Measurements from ENCODE around the gene MAPK9. TPM values are rescaled to one million over a fixed set of nuclear protein-coding genes. Genes with fewer than 3 reads are reported as not detected.

Gene MAPK9
- total and polyA plus RNA-seq, 9 donors = 12.8 to 35.9 (median 28.8) TPM

GRCh38 chr5:180238631-180239030 is 53.3 kb downstream of the MAPK9 start:
- Histone ChIP-seq H3K4me1 (ENCODE audit: insufficient read depth) (no peaks in the 10 kb centered on the region), H3K27me3 (no peaks in the 10 kb centered on the region), H3K9me3 (no peaks in the 10 kb centered on the region), H3K36me3 (no peaks in the 10 kb centered on the region), H3K4me3 (no peak overlapping the region), H3K27ac (no peak overlapping the region)
- no peak for TF ChIP-seq EP300 (IDR thresholded peaks at IDR 0.05)
- TF ChIP-seq POLR2A (IDR thresholded peaks at IDR 0.05) = no peak
- no peak for TF ChIP-seq CTCF (IDR thresholded peaks at IDR 0.05)
- 98 to 100% (median 100%) methylated on average over 2 of the region's 2 CpGs for WGBS, 3 donors
- intact Hi-C loops (cut with DNase I) = no loop called here
- DNase-seq = no peak

- DNase-seq = no peak
- H3K4me3 ChIP-seq = no peak overlapping the region
- TF ChIP-seq POLR2A (IDR thresholded peaks at IDR 0.05) (no peak), CTCF (IDR thresholded peaks at IDR 0.05) (no peak), EP300 (IDR thresholded peaks at IDR 0.05) (no peak)
- WGBS, 3 donors = 91 to 100% (median 96%) methylated on average over 1 of the region's 1 CpG
- H3K27me3 ChIP-seq = no peaks in the 10 kb centered on the region
- intact Hi-C loops (cut with DNase I) = no loop called here
- no peaks in the 10 kb centered on the region for H3K36me3 ChIP-seq
- no peaks in the 10 kb centered on the region for H3K9me3 ChIP-seq
- H3K27ac ChIP-seq = no peak overlapping the region
- no peaks in the 10 kb centered on the region for H3K4me1 ChIP-seq (ENCODE audit: insufficient read depth)
Observed at GRCh38 chr5:180235846-180236245, 56.0 kb downstream of the MAPK9 start.

GRCh38 chr5:180235077-180235476 is 56.8 kb downstream of the MAPK9 start:
- intact Hi-C loops (cut with DNase I) = no loop called here
- Histone ChIP-seq H3K36me3 (no peaks in the 10 kb centered on the region), H3K9me3 (no peaks in the 10 kb centered on the region), H3K27me3 (no peaks in the 10 kb centered on the region), H3K4me1 (ENCODE audit: insufficient read depth) (no peaks in the 10 kb centered on the region), H3K27ac (no peak overlapping the region), H3K4me3 (no peak overlapping the region)
- WGBS, 3 donors = 85 to 86% (median 85%) methylated on average over 5 of the region's 5 CpGs
- no peak for TF ChIP-seq EP300 (IDR thresholded peaks at IDR 0.05)
- TF ChIP-seq CTCF (IDR thresholded peaks at IDR 0.05) = no peak
- TF ChIP-seq POLR2A (IDR thresholded peaks at IDR 0.05) = no peak
- no peak for DNase-seq

GRCh38 chr5:180234271-180234670 is 57.6 kb downstream of the MAPK9 start:
- TF ChIP-seq CTCF (IDR thresholded peaks at IDR 0.05) (no peak), EP300 (IDR thresholded peaks at IDR 0.05) (no peak), POLR2A (IDR thresholded peaks at IDR 0.05) (no peak)
- DNase-seq = no peak
- intact Hi-C loops (cut with DNase I) = no loop called here
- Histone ChIP-seq H3K4me3 (no peak overlapping the region), H3K9me3 (no peaks in the 10 kb centered on the region), H3K27ac (no peak overlapping the region), H3K36me3 (no peaks in the 10 kb centered on the region), H3K4me1 (ENCODE audit: insufficient read depth) (no peaks in the 10 kb centered on the region), H3K27me3 (no peaks in the 10 kb centered on the region)
- 92 to 98% (median 93%) methylated on average over 15 of the region's 15 CpGs for WGBS, 3 donors

GRCh38 chr5:180233729-180234128 is 58.2 kb downstream of the MAPK9 start:
- Histone ChIP-seq H3K4me3 (no peak overlapping the region), H3K4me1 (ENCODE audit: insufficient read depth) (no peaks in the 10 kb centered on the region), H3K9me3 (no peaks in the 10 kb centered on the region), H3K27me3 (no peaks in the 10 kb centered on the region), H3K36me3 (no peaks in the 10 kb centered on the region), H3K27ac (no peak overlapping the region)
- intact Hi-C loops (cut with DNase I) = no loop called here
- no peak for TF ChIP-seq POLR2A (IDR thresholded peaks at IDR 0.05)
- no peak for TF ChIP-seq CTCF (IDR thresholded peaks at IDR 0.05)
- no peak for TF ChIP-seq EP300 (IDR thresholded peaks at IDR 0.05)
- no peak for DNase-seq
- 69 to 73% (median 73%) methylated on average over 11 of the region's 11 CpGs for WGBS, 3 donors

Measured in ovary (tissue), 9 donors.